Astrocyte (in vitro differentiated cells and primary cell): ENCODE data around the gene HMCN2.

Source experiments
- EZH2 ChIP-seq: IDR thresholded peaks from 2 replicates; pipeline ENCODE4 v1.6.1; 2012; ENCODE audit warnings: mild to moderate bottlenecking, low read length, inconsistent platforms; ENCODE audit not compliant: insufficient read depth
- TF ChIP-seq, protein P1 (sequence below): IDR thresholded peaks from 2 replicates; pipeline ENCODE4 v1.5.1; 2011; ENCODE audit warnings: low read depth, mild to moderate bottlenecking, inconsistent platforms, low read length, moderate library complexity; ENCODE audit not compliant: insufficient read depth

DNA sequence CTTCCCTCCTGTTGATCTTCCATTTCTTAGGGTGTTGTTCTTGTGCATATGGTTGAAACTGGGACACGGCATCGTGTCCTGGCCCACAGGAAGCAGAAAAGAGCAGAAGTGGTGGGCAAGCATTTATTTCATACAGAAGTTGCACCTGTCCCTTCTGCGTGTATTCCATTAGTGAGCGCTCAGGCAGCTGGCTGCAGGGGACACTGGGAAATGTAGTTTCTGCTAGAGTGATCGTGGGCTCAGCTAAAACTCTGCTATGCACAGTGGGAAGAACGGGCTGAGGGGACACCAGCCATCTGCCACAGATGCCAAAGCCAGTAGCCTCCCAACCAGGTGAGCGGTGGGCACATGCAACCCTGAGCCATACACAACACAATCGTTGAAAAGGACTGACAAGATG lies 121.8 kb downstream of the HMCN2 start:
- TF ChIP-seq, protein P1, sequence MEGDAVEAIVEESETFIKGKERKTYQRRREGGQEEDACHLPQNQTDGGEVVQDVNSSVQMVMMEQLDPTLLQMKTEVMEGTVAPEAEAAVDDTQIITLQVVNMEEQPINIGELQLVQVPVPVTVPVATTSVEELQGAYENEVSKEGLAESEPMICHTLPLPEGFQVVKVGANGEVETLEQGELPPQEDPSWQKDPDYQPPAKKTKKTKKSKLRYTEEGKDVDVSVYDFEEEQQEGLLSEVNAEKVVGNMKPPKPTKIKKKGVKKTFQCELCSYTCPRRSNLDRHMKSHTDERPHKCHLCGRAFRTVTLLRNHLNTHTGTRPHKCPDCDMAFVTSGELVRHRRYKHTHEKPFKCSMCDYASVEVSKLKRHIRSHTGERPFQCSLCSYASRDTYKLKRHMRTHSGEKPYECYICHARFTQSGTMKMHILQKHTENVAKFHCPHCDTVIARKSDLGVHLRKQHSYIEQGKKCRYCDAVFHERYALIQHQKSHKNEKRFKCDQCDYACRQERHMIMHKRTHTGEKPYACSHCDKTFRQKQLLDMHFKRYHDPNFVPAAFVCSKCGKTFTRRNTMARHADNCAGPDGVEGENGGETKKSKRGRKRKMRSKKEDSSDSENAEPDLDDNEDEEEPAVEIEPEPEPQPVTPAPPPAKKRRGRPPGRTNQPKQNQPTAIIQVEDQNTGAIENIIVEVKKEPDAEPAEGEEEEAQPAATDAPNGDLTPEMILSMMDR = no peak
- TF ChIP-seq EZH2 = no peak
